HG03196 (cell line): ENCODE measurements around the gene GMDS.
A peak's percentile ranks its signal among the peaks of the same experiment; 100 is the strongest.

ENCODE experiments used
- ATAC-seq: cut with Tn5 transposase; IDR thresholded peaks from one replicate; pipeline ENCODE4 v1.9.1; 2021; ENCODE audit not compliant: unreplicated experiment

Gene GMDS

GRCh38 chr6:2141644-2142290, 103.6 kb downstream of the GMDS start:
- no peak for ATAC-seq

- ATAC-seq: no peak
Observed at GRCh38 chr6:2140438-2141128, 104.8 kb downstream of the GMDS start.

- ATAC-seq: no peak
Observed at GRCh38 chr6:2135401-2135800, 110.0 kb downstream of the GMDS start.

GRCh38 chr6:2134554-2134953, 110.9 kb downstream of the GMDS start:
- ATAC-seq: no peak

- ATAC-seq: no peak
Observed at GRCh38 chr6:2133716-2134310, 111.6 kb downstream of the GMDS start.

- ATAC-seq: no peak
Observed at GRCh38 chr6:2132916-2133315, 112.5 kb downstream of the GMDS start.

- no peak for ATAC-seq
Observed at GRCh38 chr6:2132416-2132815, 113.0 kb downstream of the GMDS start.

GRCh38 chr6:2129182-2129621, 116.2 kb downstream of the GMDS start:
- ATAC-seq: peak; percentile 58

- peak; percentile 40 for ATAC-seq
Observed at GRCh38 chr6:2127484-2127911, 117.9 kb downstream of the GMDS start.

GRCh38 chr6:2126351-2126750, 119.1 kb downstream of the GMDS start:
- no peak for ATAC-seq

GRCh38 chr6:2125158-2125557, 120.2 kb downstream of the GMDS start:
- no peak for ATAC-seq

GRCh38 chr6:2124260-2124709, 121.1 kb downstream of the GMDS start:
- ATAC-seq: no peak

GRCh38 chr6:2120912-2121311, 124.5 kb downstream of the GMDS start:
- ATAC-seq: no peak

GRCh38 chr6:2119275-2119674, 126.1 kb downstream of the GMDS start:
- no peak for ATAC-seq

GRCh38 chr6:2118136-2118535, 127.3 kb downstream of the GMDS start:
- ATAC-seq: no peak

GRCh38 chr6:2117447-2117846, 128.0 kb downstream of the GMDS start:
- no peak for ATAC-seq

GRCh38 chr6:2116496-2116895, 128.9 kb downstream of the GMDS start:
- ATAC-seq: no peak

- no peak for ATAC-seq
Observed at GRCh38 chr6:2114100-2114499, 131.3 kb downstream of the GMDS start.

- ATAC-seq: peak; percentile 47
Observed at GRCh38 chr6:2111162-2111677, 134.2 kb downstream of the GMDS start.

GRCh38 chr6:2110504-2110903, 134.9 kb downstream of the GMDS start:
- peak; percentile 46 for ATAC-seq

- ATAC-seq: no peak
Observed at GRCh38 chr6:2109796-2110195, 135.6 kb downstream of the GMDS start.
